H1 (cell line): ENCODE measurements around the gene SYNDIG1. TPM values are rescaled to one million over a fixed set of nuclear protein-coding genes. Genes with fewer than 3 reads are reported as not detected.

Source experiments
- CTCF ChIA-PET: fragments of 300-600 bp; sonication (Branson Sonifier 250); formaldehyde crosslinking; loops from one replicate; lab custom pipeline; 2021; ENCODE audit not compliant: partially characterized antibody; lab: Charles Lee
- POLR2A ChIA-PET: fragments of 300-600 bp; sonication (Branson Sonifier 250); formaldehyde crosslinking; loops from one replicate; lab custom pipeline; 2021; ENCODE audit warnings: inconsistent platforms; ENCODE audit not compliant: partially characterized antibody; lab: Charles Lee
- DNase-seq, 2 experiments: peaks; one replicate each; pipeline versions ENCODE4 v3.0.0 to v3.0.0-alpha.2; 2010 to 2022; ENCODE audit warnings: low spot score in 2 of 2, low read depth in 1 of 2, mixed read lengths in 1 of 2
- FAIRE-seq: peaks from 2 replicates; lab custom pipeline; 2011; peaks lifted over from hg19 to GRCh38; lab: Jason Lieb, UNC
- H2AFZ ChIP-seq: 2 replicates; pipeline ENCODE4 v1.8.1; 2012; ENCODE audit warnings: low read length, inconsistent platforms
- H2AK5ac ChIP-seq: 2 replicates; pipeline ENCODE4 v1.6.1; 2013; ENCODE audit warnings: low read depth, low read length
- H2BK120ac ChIP-seq: replicated peaks from 2 replicates; pipeline ENCODE3; 2013; ENCODE audit warnings: low read depth, low read length, inconsistent platforms
- H2BK12ac ChIP-seq: 2 replicates; pipeline ENCODE4 v1.6.1; 2013; ENCODE audit warnings: low read depth, low read length
- H2BK15ac ChIP-seq: 2 replicates; pipeline ENCODE4 v1.6.1; 2013; ENCODE audit warnings: low read length
- H2BK20ac ChIP-seq: 2 replicates; pipeline ENCODE4 v1.6.1; 2013; ENCODE audit warnings: low read length
- H2BK5ac ChIP-seq: 2 replicates; pipeline ENCODE4 v1.6.1; 2013; ENCODE audit warnings: low read depth, low read length
- H3K14ac ChIP-seq: 2 replicates; pipeline ENCODE4 v1.6.1; 2013; ENCODE audit warnings: inconsistent platforms; ENCODE audit not compliant: insufficient read length
- H3K18ac ChIP-seq: 2 replicates; pipeline ENCODE4 v1.6.1; 2013; ENCODE audit warnings: low read length; ENCODE audit errors: extremely low read depth
- H3K23ac ChIP-seq: 2 replicates; pipeline ENCODE4 v1.6.1; 2013; ENCODE audit warnings: inconsistent platforms; ENCODE audit not compliant: insufficient read length
- H3K23me2 ChIP-seq: 2 replicates; pipeline ENCODE4 v1.6.1; 2013; ENCODE audit warnings: low read depth, low read length
- H3K27ac ChIP-seq: 2 replicates; pipeline ENCODE4 v1.6.1; 2011; ENCODE audit warnings: low read depth, low read length, inconsistent platforms
- H3K27me3 ChIP-seq, 4 experiments: replicated peaks in 1 of 4; 1 replicate in 1 of 4; 2 replicates in 3 of 4; pipeline versions ENCODE4 v1.6.1 to v1.8.1; 2011 to 2013; ENCODE audit warnings: low read length in 3 of 4, mild to moderate bottlenecking in 3 of 4, inconsistent platforms in 2 of 4, mixed read lengths in 2 of 4, moderate library complexity in 1 of 4; ENCODE audit not compliant: control insufficient read depth in 3 of 4, insufficient read depth in 3 of 4; ENCODE audit errors: extremely low read depth in 1 of 4
- H3K36me3 ChIP-seq, 4 experiments: 2 replicates each; pipeline versions ENCODE4 v1.6.1 to v1.8.1; 2011 to 2013; ENCODE audit warnings: mild to moderate bottlenecking in 4 of 4, low read length in 3 of 4, moderate library complexity in 2 of 4, control low read depth in 1 of 4, inconsistent platforms in 1 of 4; ENCODE audit not compliant: insufficient read depth in 4 of 4, control insufficient read depth in 2 of 4
- H3K4ac ChIP-seq: replicated peaks from 2 replicates; pipeline ENCODE3; 2013; ENCODE audit warnings: low read length, low read depth, mixed read lengths, inconsistent platforms; ENCODE audit not compliant: insufficient read length
- H3K4me1 ChIP-seq, 4 experiments: replicated peaks in 1 of 4; 1 replicate in 1 of 4; 2 replicates in 3 of 4; pipeline versions ENCODE4 v1.6.1 to v1.8.1; 2011 to 2013; ENCODE audit warnings: low read length in 3 of 4, inconsistent platforms in 2 of 4, mixed read lengths in 1 of 4; ENCODE audit not compliant: insufficient read depth in 4 of 4, control insufficient read depth in 3 of 4
- H3K4me2 ChIP-seq, 2 experiments: 2 replicates each; pipeline versions ENCODE4 v1.6.1 to v1.8.1; 2011 to 2013; ENCODE audit warnings: low read depth in 2 of 2, low read length in 2 of 2, control low read depth in 1 of 2, inconsistent platforms in 1 of 2, mild to moderate bottlenecking in 1 of 2; ENCODE audit not compliant: insufficient read depth in 1 of 2
- H3K4me3 ChIP-seq, 4 experiments: fragments of 200-600, 300-600 bp in 1 of 4; sonication (generic), shearing (Covaris generic), sonication (Bioruptor Twin) in 1 of 4; 2 replicates each; pipeline versions ENCODE4 v1.5.1 to v1.8.1; 2011 to 2016; ENCODE audit warnings: low read length in 4 of 4, low read depth in 3 of 4, control low read depth in 2 of 4, inconsistent platforms in 2 of 4, mild to moderate bottlenecking in 2 of 4, mixed read lengths in 1 of 4, moderate library complexity in 1 of 4; ENCODE audit not compliant: insufficient read depth in 2 of 4; ENCODE audit errors: extremely low read depth in 1 of 4
- H3K56ac ChIP-seq: replicated peaks from 2 replicates; pipeline ENCODE3; 2013; ENCODE audit warnings: low read depth, mild to moderate bottlenecking, mixed read lengths, low read length, inconsistent platforms; ENCODE audit not compliant: insufficient read length
- H3K79me1 ChIP-seq: 2 replicates; pipeline ENCODE4 v1.6.1; 2013; ENCODE audit warnings: low read depth, low read length, control low read depth
- H3K79me2 ChIP-seq, 2 experiments: 2 replicates each; pipeline versions ENCODE4 v1.6.1 to v1.8.1; 2012 to 2013; ENCODE audit warnings: low read length in 2 of 2, mild to moderate bottlenecking in 2 of 2, inconsistent platforms in 1 of 2; ENCODE audit not compliant: insufficient read depth in 2 of 2, control insufficient read depth in 1 of 2
- H3K9ac ChIP-seq, 4 experiments: replicated peaks in 1 of 4; 1 replicate in 1 of 4; 2 replicates in 3 of 4; pipeline versions ENCODE4 v1.6.1 to v1.8.1; 2011 to 2013; ENCODE audit warnings: low read depth in 3 of 4, low read length in 3 of 4, control low read depth in 2 of 4, mild to moderate bottlenecking in 2 of 4, moderate library complexity in 2 of 4, inconsistent platforms in 1 of 4; ENCODE audit errors: extremely low read depth in 1 of 4
- H3K9me3 ChIP-seq, 2 experiments: 2 replicates each; pipeline versions ENCODE4 v1.6.1 to v1.8.1; 2012 to 2013; ENCODE audit warnings: mild to moderate bottlenecking in 2 of 2, moderate library complexity in 2 of 2, control low read depth in 1 of 2, inconsistent platforms in 1 of 2, low read depth in 1 of 2, low read length in 1 of 2, mixed read lengths in 1 of 2; ENCODE audit not compliant: insufficient read depth in 2 of 2
- H4K20me1 ChIP-seq, 2 experiments: replicated peaks in 1 of 2; 2 replicates each; pipeline versions ENCODE3 to v1.8.1; 2011 to 2013; ENCODE audit warnings: inconsistent platforms in 2 of 2, low read length in 2 of 2, mild to moderate bottlenecking in 1 of 2; ENCODE audit not compliant: insufficient read depth in 2 of 2, control insufficient read depth in 1 of 2
- H4K5ac ChIP-seq: 2 replicates; pipeline ENCODE4 v1.6.1; 2013; ENCODE audit warnings: low read length, low read depth, mixed read lengths, inconsistent platforms; ENCODE audit not compliant: insufficient read length
- H4K8ac ChIP-seq: 2 replicates; pipeline ENCODE4 v1.8.0; 2013; ENCODE audit warnings: mild to moderate bottlenecking, moderate library complexity, low read length, inconsistent platforms; ENCODE audit not compliant: insufficient read depth; ENCODE audit errors: extremely low read depth
- H4K91ac ChIP-seq: replicated peaks from 2 replicates; pipeline ENCODE3; 2013; ENCODE audit warnings: low read length, mixed read lengths, inconsistent platforms; ENCODE audit not compliant: insufficient read length
- CHD1 ChIP-seq: IDR thresholded peaks from 2 replicates; pipeline ENCODE4 v1.6.1; 2012; ENCODE audit warnings: low read depth, low read length, improper control_type of control experiment
- GABPA ChIP-seq: IDR thresholded peaks from 2 replicates; pipeline ENCODE4 v1.6.1; 2011; ENCODE audit warnings: mild to moderate bottlenecking, low read length, moderate library complexity, borderline replicate concordance; ENCODE audit not compliant: insufficient read depth
- NRF1 ChIP-seq: IDR thresholded peaks from 2 replicates; pipeline ENCODE4 v1.6.1; 2011; ENCODE audit warnings: mild to moderate bottlenecking, low read depth, low read length, improper control_type of control experiment
- PHF8 ChIP-seq: fragments of 200-600 bp; sonication (generic); conservative IDR thresholded peaks from 2 replicates; pipeline ENCODE4 v1.7.1; 2012; ENCODE audit warnings: low read depth, mild to moderate bottlenecking, inconsistent platforms, low read length, moderate library complexity
- POLR2A ChIP-seq, 2 experiments: IDR thresholded peaks; 1 replicate in 1 of 2; 2 replicates in 1 of 2; pipeline ENCODE4 v1.6.1; 2011; ENCODE audit warnings: low read depth in 2 of 2, low read length in 2 of 2, mild to moderate bottlenecking in 2 of 2; ENCODE audit errors: control extremely low read depth in 1 of 2
- POU5F1 ChIP-seq: IDR thresholded peaks from 2 replicates; pipeline ENCODE4 v1.6.1; 2011; ENCODE audit warnings: low read depth, mild to moderate bottlenecking, low read length, moderate library complexity
- RXRA ChIP-seq: IDR thresholded peaks from 2 replicates; pipeline ENCODE4 v1.6.1; 2011; ENCODE audit warnings: low read depth, mild to moderate bottlenecking, low read length, moderate library complexity; ENCODE audit not compliant: insufficient read depth
- SUZ12 ChIP-seq: fragments of 200-600 bp; sonication (generic); IDR thresholded peaks from 2 replicates; pipeline ENCODE4 v1.6.1; 2012; ENCODE audit warnings: mild to moderate bottlenecking, inconsistent platforms, low read length, moderate library complexity, mixed read lengths
- WGBS, 2 experiments: shearing (Covaris generic) in 1 of 2; methylation state at CpG; one replicate each; pipeline versions ENCODE4 v1.1.6 to v1.1.7; 2013 to 2015; ENCODE audit warnings: low lambda C conversion rate in 2 of 2, mixed read lengths in 2 of 2, inconsistent platforms in 1 of 2, low coverage in 1 of 2, missing lambda C conversion rate in 1 of 2; ENCODE audit not compliant: insufficient replicate concordance in 2 of 2, insufficient coverage in 1 of 2, insufficient read length in 1 of 2; ENCODE audit errors: extremely low coverage in 1 of 2, missing lambda C conversion rate in 1 of 2; 5-methylcytosine and 5-hydroxymethylcytosine counted together
- polyA plus RNA-seq, 7 experiments: library from polyadenylated mRNA; depleted of rRNA in 3 of 7; stranded (reverse) in 5 of 7; unstranded in 2 of 7; fragments of >200 nt in 5 of 7; fragments of 200-250 nt in 2 of 7; gene quantifications; 1 replicate in 5 of 7; 2 replicates in 1 of 7; 4 replicates in 1 of 7; pipeline versions ENCODE4 v1.2.1 to v1.2.3, GENCODE V29; 2011 to 2013; ENCODE audit warnings: missing spikeins in 2 of 7, mixed read lengths in 2 of 7
- total RNA-seq: library from RNA; stranded (reverse); fragmentation: NEBNext Ultra II Directional; extraction: Animal tissue kit (Norgen Biotek cat#: 25700); gene quantifications from 2 replicates; pipeline ENCODE4 v1.2.1, GENCODE V29; 2021

SYNDIG1 gene
- total and polyA plus RNA-seq, 2 of the 8 experiments (the other 6 are each of a cell fraction or from before 2014, with no cell fraction given) = 6.5 to 7.8 TPM

DNA sequence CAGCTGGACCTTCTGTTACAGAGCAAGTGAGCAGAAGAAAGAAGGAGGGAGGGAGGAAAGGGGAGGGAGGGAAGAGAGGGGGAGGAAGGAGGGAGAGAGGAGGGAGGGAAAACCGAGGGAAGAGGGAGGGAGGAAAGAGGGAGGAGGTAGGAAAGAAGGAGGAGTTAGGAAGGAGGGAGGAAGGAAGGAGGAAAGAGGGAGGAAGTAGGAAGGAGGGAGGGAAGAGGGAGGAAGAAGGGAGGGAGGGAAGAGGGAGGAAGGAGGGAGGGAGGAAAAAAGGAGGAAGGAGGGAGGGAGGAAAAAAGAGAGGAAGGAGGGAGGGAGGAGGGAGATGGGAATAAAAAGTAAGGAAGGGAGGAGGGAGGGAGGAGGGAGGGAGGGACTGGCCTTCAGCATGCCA, 191.8 kb downstream of the SYNDIG1 start:
- Histone ChIP-seq H3K23me2 (no peaks in the 10 kb centered on the region), H3K79me2 (no peaks in the 10 kb centered on the region), H4K91ac (no peak overlapping the region), H2BK12ac (no peak overlapping the region), H3K4me1 (no peaks in the 10 kb centered on the region; a peak in 1 of 7 replicates), H3K9me3 (no peaks in the 10 kb centered on the region; a peak in 1 of 4 replicates), H4K8ac (no peak overlapping the region), H2AFZ (no peak overlapping the region), H2BK120ac (no peak overlapping the region), H2BK15ac (no peak overlapping the region), H3K9ac (no peak overlapping the region), H3K14ac (no peak overlapping the region), H3K4ac (no peak overlapping the region), H2AK5ac (no peak overlapping the region), H3K18ac (no peak overlapping the region), H3K23ac (no peak overlapping the region), H3K79me1 (no peaks in the 10 kb centered on the region), H4K5ac (no peak overlapping the region), H4K20me1 (peaks cover 0 to 2% of the 10 kb centered on the region in 2 experiments), H3K56ac (no peak overlapping the region), H2BK20ac (no peak overlapping the region), H3K4me2 (no peak overlapping the region), H3K4me3 (no peak overlapping the region), H2BK5ac (no peak overlapping the region), H3K27me3 (no peaks in the 10 kb centered on the region), H3K36me3 (no peaks in the 10 kb centered on the region), H3K27ac (no peak overlapping the region)
- TF ChIP-seq POU5F1 (no peak), SUZ12 (no peak), NRF1 (no peak), CHD1 (no peak), GABPA (no peak), POLR2A (IDR thresholded peaks at IDR 0.05; ENCODE audit: control extremely low read depth in 1 of 2, low read depth in 2 of 2, low read length in 2 of 2) (no peak), PHF8 (no peak), RXRA (no peak)
- no peak for FAIRE-seq
- WGBS, 2 experiments = 6% methylated on average over 1 of the region's 1 CpG; no CpG with 5 or more reads in 1 of the 2 experiments
- no peak for DNase-seq
- ChIA-PET POLR2A (no interaction called here), CTCF (no interaction called here)
